GM10266 (cell line): ENCODE results near the gene PSD2.

Experiments used
- DNase-seq: peaks from one replicate; pipeline ENCODE4 v3.0.0; 2012; ENCODE audit errors: extremely low spot score
- TF ChIP-seq, protein P1 (sequence below): IDR thresholded peaks from 2 replicates; pipeline ENCODE4 v1.5.1; 2012; ENCODE audit warnings: mild to moderate bottlenecking, low read depth; ENCODE audit not compliant: control insufficient read depth, insufficient read depth; ENCODE audit errors: missing control alignments

The PSD2 gene

DNA sequence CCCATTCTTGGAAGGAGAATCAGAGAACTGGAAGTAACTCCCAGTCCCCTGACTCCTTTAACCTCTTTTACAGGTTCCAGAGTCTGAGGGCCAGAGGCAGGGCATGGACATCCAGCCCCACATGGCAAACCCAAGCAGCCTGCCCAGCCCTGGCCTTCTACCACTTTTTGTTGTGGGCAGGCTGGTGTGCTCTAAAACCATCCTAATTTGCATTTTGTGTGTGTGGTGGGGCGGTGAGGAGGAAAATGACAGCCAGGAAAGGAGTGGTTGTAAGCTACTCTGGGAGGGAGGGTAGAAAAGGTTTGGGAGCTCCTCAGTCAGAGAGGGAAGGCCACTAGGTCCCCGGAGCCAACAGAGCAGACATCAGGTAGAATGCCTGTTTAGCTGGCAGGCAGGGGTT is 90.6 kb downstream of the PSD2 start:
- no peak for DNase-seq
- TF ChIP-seq, protein P1, sequence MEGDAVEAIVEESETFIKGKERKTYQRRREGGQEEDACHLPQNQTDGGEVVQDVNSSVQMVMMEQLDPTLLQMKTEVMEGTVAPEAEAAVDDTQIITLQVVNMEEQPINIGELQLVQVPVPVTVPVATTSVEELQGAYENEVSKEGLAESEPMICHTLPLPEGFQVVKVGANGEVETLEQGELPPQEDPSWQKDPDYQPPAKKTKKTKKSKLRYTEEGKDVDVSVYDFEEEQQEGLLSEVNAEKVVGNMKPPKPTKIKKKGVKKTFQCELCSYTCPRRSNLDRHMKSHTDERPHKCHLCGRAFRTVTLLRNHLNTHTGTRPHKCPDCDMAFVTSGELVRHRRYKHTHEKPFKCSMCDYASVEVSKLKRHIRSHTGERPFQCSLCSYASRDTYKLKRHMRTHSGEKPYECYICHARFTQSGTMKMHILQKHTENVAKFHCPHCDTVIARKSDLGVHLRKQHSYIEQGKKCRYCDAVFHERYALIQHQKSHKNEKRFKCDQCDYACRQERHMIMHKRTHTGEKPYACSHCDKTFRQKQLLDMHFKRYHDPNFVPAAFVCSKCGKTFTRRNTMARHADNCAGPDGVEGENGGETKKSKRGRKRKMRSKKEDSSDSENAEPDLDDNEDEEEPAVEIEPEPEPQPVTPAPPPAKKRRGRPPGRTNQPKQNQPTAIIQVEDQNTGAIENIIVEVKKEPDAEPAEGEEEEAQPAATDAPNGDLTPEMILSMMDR = no peak

DNA sequence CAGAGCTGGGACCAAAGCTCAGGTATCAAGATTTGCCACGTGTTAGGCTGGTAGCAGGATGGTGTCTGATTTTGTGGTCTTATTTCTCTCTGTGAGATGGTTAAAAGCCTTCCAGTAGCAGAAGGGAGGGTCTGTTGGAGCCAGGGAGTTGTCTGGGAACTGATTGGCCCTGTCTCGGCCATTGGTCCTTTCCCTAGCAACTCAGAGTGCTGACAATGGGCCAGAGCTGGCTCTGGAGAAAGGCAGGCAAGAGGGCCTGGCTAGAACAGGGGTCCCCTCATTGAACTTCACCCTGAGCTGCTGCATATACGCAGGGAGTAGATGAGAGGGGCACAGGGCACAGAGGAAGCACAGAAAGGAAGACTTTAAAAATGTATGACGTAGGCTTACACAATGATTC is 92.8 kb downstream of the PSD2 start:
- DNase-seq = no peak

DNA sequence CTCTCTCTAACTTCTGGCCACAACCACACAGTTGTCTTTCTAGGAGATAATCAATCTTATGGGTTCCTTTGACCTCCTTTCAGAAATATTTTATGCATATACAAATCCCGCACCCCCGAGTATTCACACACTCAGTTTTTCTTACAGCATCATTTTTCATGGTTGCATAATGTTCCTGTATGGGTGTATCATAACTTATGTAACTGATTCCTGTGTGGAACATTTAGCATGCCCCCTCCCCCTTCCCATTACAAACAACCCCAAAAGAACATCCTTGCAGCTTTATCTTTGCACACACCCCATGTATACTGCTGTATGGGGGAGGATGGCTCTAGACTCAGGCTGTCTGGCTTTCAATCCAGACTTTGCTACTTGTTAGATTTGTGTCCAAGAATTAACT is 93.8 kb downstream of the PSD2 start:
- DNase-seq = no peak
- TF ChIP-seq, protein P1 = no peak

More for the DNA sequence above, 92.8 kb downstream of the PSD2 start:
- TF ChIP-seq, protein P1 = no peak

DNA sequence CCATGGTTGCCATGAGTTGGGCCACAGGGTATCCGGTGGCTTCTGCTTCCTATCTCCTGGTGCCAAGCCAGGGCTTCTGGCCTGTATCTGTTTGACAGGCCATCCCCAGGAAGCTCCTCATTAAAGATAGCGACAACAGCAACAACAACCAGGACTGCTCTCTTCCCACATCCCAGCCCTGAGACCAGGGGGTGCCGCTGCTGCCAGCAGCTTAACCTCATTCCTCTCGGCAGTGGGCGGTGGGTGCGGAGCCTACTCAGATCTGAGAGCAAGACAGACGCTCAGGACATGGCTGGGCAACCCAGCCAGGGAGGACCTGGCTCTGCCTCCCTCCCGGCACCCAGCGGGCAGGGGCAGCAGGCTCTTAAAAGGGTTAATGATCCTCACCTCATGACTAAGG is 98.3 kb downstream of the PSD2 start:
- TF ChIP-seq, protein P1 = no peak
- DNase-seq = no peak
